ENCODE data around the gene BHMT2. TPM values are rescaled to one million over a fixed set of nuclear protein-coding genes. Genes with fewer than 3 reads are reported as not detected.
A peak's percentile ranks its signal among the peaks of the same experiment; 100 is the strongest.

Gene BHMT2
- total RNA-seq, 1 experiment from 2014 or later, result not detected

DNA sequence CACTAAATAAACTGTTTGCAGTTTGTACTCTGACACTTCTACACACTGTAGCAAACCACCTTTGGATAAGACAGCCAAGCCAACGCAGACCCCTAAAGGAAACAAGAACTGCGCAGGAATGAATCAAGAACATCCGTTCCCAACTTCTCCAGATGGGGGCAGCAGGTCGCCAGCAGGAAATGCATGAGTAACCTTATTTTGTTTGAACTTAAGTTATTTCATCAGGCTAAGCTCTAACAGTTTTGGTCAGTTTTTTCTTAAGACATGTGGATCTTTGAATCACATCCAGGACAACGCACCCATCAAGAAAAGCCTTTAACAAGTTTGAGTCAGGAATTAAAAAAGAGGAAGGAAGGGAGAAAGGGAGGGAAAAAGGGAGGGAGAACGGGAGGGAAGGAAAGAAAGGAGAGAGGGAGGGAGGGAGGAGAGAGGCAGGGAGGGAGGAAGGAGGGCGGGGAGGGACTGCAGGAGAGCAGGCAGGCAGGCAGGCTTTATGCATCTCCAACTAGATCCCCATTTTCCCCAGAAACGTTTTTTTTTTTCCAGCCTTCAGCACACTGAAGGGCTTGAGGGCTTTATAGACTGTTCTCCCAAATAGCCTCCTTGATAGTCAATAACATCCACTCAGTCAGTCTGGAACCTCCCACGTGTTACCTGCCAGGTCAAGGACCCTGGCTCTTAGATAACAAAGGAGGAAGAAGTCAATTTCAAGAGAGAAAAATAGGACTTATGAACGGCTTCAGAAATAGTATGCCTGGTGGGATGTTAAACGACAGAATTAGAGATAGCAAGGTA lies 64.3 kb downstream of the BHMT2 start:
- no peaks in the 10 kb centered on the region for H3K4me1 ChIP-seq (ENCODE audit: low read length)
- H3K4me3 ChIP-seq (ENCODE audit: low read length), result no peak overlapping the region
- no peaks in the 10 kb centered on the region for H3K9me3 ChIP-seq (ENCODE audit: low read length)
- H2AFZ ChIP-seq (ENCODE audit: low read length), result no peak overlapping the region
- no peaks in the 10 kb centered on the region for H3K79me2 ChIP-seq (ENCODE audit: low read length)
- H3K9ac ChIP-seq (ENCODE audit: low read length), result no peak overlapping the region
- H3K9me2 ChIP-seq (replicated peaks; ENCODE audit: insufficient read depth, low read length), result no peaks in the 10 kb centered on the region
- H3K4me2 ChIP-seq (ENCODE audit: low read depth, low read length, poor library complexity, severe bottlenecking), result no peak overlapping the region
- H3K36me3 ChIP-seq (ENCODE audit: insufficient read depth, low read length), result no peaks in the 10 kb centered on the region
- H4K20me1 ChIP-seq (ENCODE audit: insufficient read depth, low read depth, low read length), result no peaks in the 10 kb centered on the region
- DNase-seq, result peak; percentile 84
- no peak overlapping the region for H3K27ac ChIP-seq (ENCODE audit: low read length)
- no peaks in the 10 kb centered on the region for H3K27me3 ChIP-seq (ENCODE audit: low read length)

DNA sequence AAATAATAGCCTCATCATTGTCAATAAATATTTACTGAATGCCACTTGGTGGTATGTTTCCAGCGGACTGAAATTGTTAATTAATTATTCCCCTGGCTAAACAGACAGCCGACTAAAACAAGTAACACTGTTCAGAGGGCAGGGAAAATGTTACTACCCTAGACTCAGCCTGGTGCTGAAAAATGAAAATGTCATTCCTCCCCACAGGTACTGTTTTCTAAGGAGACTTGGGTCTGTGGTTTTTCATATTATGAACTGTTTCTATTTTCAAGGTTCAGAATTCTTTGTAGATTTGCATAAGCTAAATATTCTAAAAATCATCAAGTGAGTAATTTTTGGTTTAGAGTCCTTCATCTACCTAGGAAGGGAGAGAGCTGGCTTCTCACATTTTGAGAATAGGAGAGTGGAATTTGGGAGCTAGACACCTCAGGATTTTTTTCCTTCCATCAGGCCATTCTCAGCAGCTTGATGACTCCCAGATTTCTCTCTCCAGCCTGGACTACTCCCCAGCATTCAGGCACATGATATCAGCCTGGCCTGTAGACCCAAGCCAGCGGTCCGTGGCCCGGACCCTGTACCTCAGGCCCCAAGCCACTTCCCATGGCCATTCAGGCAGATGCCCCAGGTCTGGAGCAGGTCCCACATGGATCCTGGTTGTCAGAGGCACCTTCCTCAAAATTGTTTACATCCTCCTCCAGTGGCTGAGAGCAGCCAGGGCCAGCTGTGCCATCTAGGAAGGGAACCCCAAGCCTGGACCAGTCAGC lies 66.4 kb downstream of the BHMT2 start:
- no peak overlapping the region for H2AFZ ChIP-seq (ENCODE audit: low read length)
- H3K27ac ChIP-seq (ENCODE audit: low read length), result no peak overlapping the region
- H3K9ac ChIP-seq (ENCODE audit: low read length), result no peak overlapping the region
- no peaks in the 10 kb centered on the region for H3K9me2 ChIP-seq (replicated peaks; ENCODE audit: insufficient read depth, low read length)
- H3K4me3 ChIP-seq (ENCODE audit: low read length), result no peak overlapping the region
- H4K20me1 ChIP-seq (ENCODE audit: insufficient read depth, low read depth, low read length), result no peaks in the 10 kb centered on the region
- no peaks in the 10 kb centered on the region for H3K9me3 ChIP-seq (ENCODE audit: low read length)
- DNase-seq, result peak; percentile 17
- H3K36me3 ChIP-seq (ENCODE audit: insufficient read depth, low read length), result no peaks in the 10 kb centered on the region
- H3K4me1 ChIP-seq (ENCODE audit: low read length), result no peaks in the 10 kb centered on the region
- no peaks in the 10 kb centered on the region for H3K27me3 ChIP-seq (ENCODE audit: low read length)
- H3K79me2 ChIP-seq (ENCODE audit: low read length), result no peaks in the 10 kb centered on the region
- H3K4me2 ChIP-seq (ENCODE audit: low read depth, low read length, poor library complexity, severe bottlenecking), result no peak overlapping the region

DNA sequence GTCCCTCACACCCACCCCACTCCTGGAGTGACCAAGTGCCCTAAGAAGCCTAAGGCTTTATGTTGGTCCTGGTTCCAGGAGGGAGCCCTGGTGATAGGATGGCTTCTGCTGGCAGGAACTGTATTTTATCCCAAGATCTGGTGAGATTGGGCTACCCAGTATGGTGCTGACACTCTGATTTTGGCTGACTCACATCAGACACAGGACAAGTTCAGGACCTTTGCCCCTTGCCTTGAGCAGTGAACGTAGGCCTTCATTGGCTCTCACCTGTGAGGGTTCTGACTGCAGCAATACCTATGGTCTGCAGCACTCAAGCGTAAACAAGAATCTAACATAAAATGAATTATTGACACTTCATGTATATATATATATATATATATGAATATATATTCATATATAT lies 67.1 kb downstream of the BHMT2 start:
- no peak for DNase-seq
- H3K9ac ChIP-seq (ENCODE audit: low read length), result no peak overlapping the region
- no peaks in the 10 kb centered on the region for H3K9me2 ChIP-seq (replicated peaks; ENCODE audit: insufficient read depth, low read length)
- H3K4me2 ChIP-seq (ENCODE audit: low read depth, low read length, poor library complexity, severe bottlenecking), result no peak overlapping the region
- H3K4me3 ChIP-seq (ENCODE audit: low read length), result no peak overlapping the region
- no peaks in the 10 kb centered on the region for H4K20me1 ChIP-seq (ENCODE audit: insufficient read depth, low read depth, low read length)
- H2AFZ ChIP-seq (ENCODE audit: low read length), result no peak overlapping the region
- no peaks in the 10 kb centered on the region for H3K36me3 ChIP-seq (ENCODE audit: insufficient read depth, low read length)
- H3K27ac ChIP-seq (ENCODE audit: low read length), result no peak overlapping the region
- H3K27me3 ChIP-seq (ENCODE audit: low read length), result no peaks in the 10 kb centered on the region
- H3K4me1 ChIP-seq (ENCODE audit: low read length), result no peaks in the 10 kb centered on the region
- no peaks in the 10 kb centered on the region for H3K79me2 ChIP-seq (ENCODE audit: low read length)
- H3K9me3 ChIP-seq (ENCODE audit: low read length), result no peaks in the 10 kb centered on the region

Other genes starting within 250 kb of the BHMT2 start
- 3.1 and 10.8 TPM in 2 replicates for gene ARSB, start 84.5 kb upstream of the BHMT2 start, total RNA-seq (2014; rRNA removed; shearing (Covaris generic); ENCODE audit: low replicate concordance)
- not detected in 2 replicates for gene DMGDH, start 93 bp upstream of the BHMT2 start, total RNA-seq (2014; rRNA removed; shearing (Covaris generic); ENCODE audit: low replicate concordance)
- gene BHMT, start 42.0 kb downstream of the BHMT2 start, total RNA-seq (2014; rRNA removed; shearing (Covaris generic); ENCODE audit: low replicate concordance), result not detected in 2 replicates
- gene JMY, start 166.4 kb downstream of the BHMT2 start, total RNA-seq (2014; rRNA removed; shearing (Covaris generic); ENCODE audit: low replicate concordance), result not detected in 2 replicates

Measured in Karpas-422 (cell line).